ENCODE results near the gene FOXG1.

FOXG1 gene

GRCh38 chr14:28751467-28752058 is 15.0 kb upstream of the FOXG1 start:
- peak; percentile 3 for DNase-seq (ENCODE audit: low read depth)
- H3K4me3 ChIP-seq (ENCODE audit: low read depth, low read length): no peak overlapping the region
- TF ChIP-seq CTCF (IDR thresholded peaks at IDR 0.05; ENCODE audit: low read depth, low read length, missing control alignments): peak; percentile 74

- peak; percentile 12 for DNase-seq (ENCODE audit: low read depth)
- peak; percentile 68 for TF ChIP-seq CTCF (IDR thresholded peaks at IDR 0.05; ENCODE audit: low read depth, low read length, missing control alignments)
- no peak overlapping the region for H3K4me3 ChIP-seq (ENCODE audit: low read depth, low read length)
Observed at GRCh38 chr14:28754209-28754985, 12.2 kb upstream of the FOXG1 start.

GRCh38 chr14:28755198-28755815 is 11.3 kb upstream of the FOXG1 start:
- no peak for TF ChIP-seq CTCF (IDR thresholded peaks at IDR 0.05; ENCODE audit: low read depth, low read length, missing control alignments)
- DNase-seq (ENCODE audit: low read depth): no peak
- H3K4me3 ChIP-seq (ENCODE audit: low read depth, low read length): no peak overlapping the region

GRCh38 chr14:28755884-28756268 is 10.7 kb upstream of the FOXG1 start:
- DNase-seq (ENCODE audit: low read depth): no peak
- no peak for TF ChIP-seq CTCF (IDR thresholded peaks at IDR 0.05; ENCODE audit: low read depth, low read length, missing control alignments)
- no peak overlapping the region for H3K4me3 ChIP-seq (ENCODE audit: low read depth, low read length)

- H3K4me3 ChIP-seq (ENCODE audit: low read depth, low read length): no peak overlapping the region
- TF ChIP-seq CTCF (IDR thresholded peaks at IDR 0.05; ENCODE audit: low read depth, low read length, missing control alignments): no peak
- no peak for DNase-seq (ENCODE audit: low read depth)
Observed at GRCh38 chr14:28756269-28756883, 10.2 kb upstream of the FOXG1 start.

- TF ChIP-seq CTCF (IDR thresholded peaks at IDR 0.05; ENCODE audit: low read depth, low read length, missing control alignments): peak; percentile 73
- H3K4me3 ChIP-seq (ENCODE audit: low read depth, low read length): no peak overlapping the region
- peak; percentile 13 for DNase-seq (ENCODE audit: low read depth)
Observed at GRCh38 chr14:28756884-28757570, 9.6 kb upstream of the FOXG1 start.
